ENCODE data around the gene C5.
A peak's percentile ranks its signal among the peaks of the same experiment; 100 is the strongest.
"Not testable (repeated sequence)": the region's sequence is repeated elsewhere in the genome, so short reads cannot be mapped to it uniquely, and the experiment has no call there.

C5 gene

GRCh38 chr9:121050128-121050988 lies at the start of gene C5:
C5 (minus strand) TSS chr9:121050275; CDS start chr9:121050246, 29 bp downstream.
- H3K27ac ChIP-seq = peak within 1 kb of the TSS; percentile 14
- no peak for TF ChIP-seq CTCF (conservative IDR thresholded peaks at IDR 0.05)

- no peak for TF ChIP-seq CTCF (conservative IDR thresholded peaks at IDR 0.05)
- H3K27ac ChIP-seq = no peak overlapping the region
Measured at GRCh38 chr9:121098567-121099198, 48.6 kb upstream of the C5 start.

- TF ChIP-seq CTCF (conservative IDR thresholded peaks at IDR 0.05) = no peak
- H3K27ac ChIP-seq = no peak overlapping the region
Measured at GRCh38 chr9:121095057-121095456, 45.0 kb upstream of the C5 start.

GRCh38 chr9:121090743-121091142 lies 40.7 kb upstream of the C5 start:
- not testable (repeated sequence) for H3K27ac ChIP-seq

- no peak for TF ChIP-seq CTCF (conservative IDR thresholded peaks at IDR 0.05)
- no peak overlapping the region for H3K27ac ChIP-seq
Measured at GRCh38 chr9:121088576-121088975, 38.5 kb upstream of the C5 start.

- no peak overlapping the region for H3K27ac ChIP-seq
- TF ChIP-seq CTCF (conservative IDR thresholded peaks at IDR 0.05) = no peak
Measured at GRCh38 chr9:121085661-121086060, 35.6 kb upstream of the C5 start.

- TF ChIP-seq CTCF (conservative IDR thresholded peaks at IDR 0.05) = no peak
- no peak overlapping the region for H3K27ac ChIP-seq
Measured at GRCh38 chr9:121082075-121082474, 32.0 kb upstream of the C5 start.

All from VCaP (cell line).